DOHH2 (cell line): Measurements from ENCODE around the gene FXR2.

Source experiments
- CTCF ChIP-seq: fragments of 200-600 bp; sonication (generic); IDR thresholded peaks from one replicate; pipeline ENCODE4 v1.5.1; 2014; ENCODE audit warnings: antibody characterized with exemption, mild to moderate bottlenecking, low read depth, low read length; ENCODE audit not compliant: poor library complexity, severe bottlenecking
- EZH2phosphoT487 ChIP-seq: fragments of 200-600 bp; sonication (generic); IDR thresholded peaks from 2 replicates; pipeline ENCODE4 v1.6.1; 2017; ENCODE audit warnings: borderline replicate concordance, mild to moderate bottlenecking, antibody characterized with exemption, low read length, moderate library complexity, mixed read lengths

- TF ChIP-seq CTCF, result no peak
- TF ChIP-seq EZH2phosphoT487, result no peak
Measured at GRCh38 chr17:7575481-7575883, 39.2 kb downstream of the FXR2 start.
